CD4-positive, alpha-beta T cell (primary cell): ENCODE results near the gene INPP4B. TPM values are rescaled to one million over a fixed set of nuclear protein-coding genes. Genes with fewer than 3 reads are reported as not detected.
A peak's percentile ranks its signal among the peaks of the same experiment; 100 is the strongest.

ENCODE experiments used
- ATAC-seq: fragments of 200-7000 bp; cut with Tn5 transposase; one replicate; pipeline ENCODE4 v1.10.0; 2022; ENCODE audit warnings: mild to moderate bottlenecking; ENCODE audit not compliant: poor library complexity
- CTCF ChIA-PET: fragments of 350-600 bp; sonication (Branson Sonifier 250); formaldehyde crosslinking; loops from one replicate; lab custom pipeline; 2021; ENCODE audit warnings: antibody characterized with exemption, inconsistent platforms; lab: Charles Lee
- POLR2A ChIA-PET: fragments of 350-600 bp; sonication (Branson Sonifier 250); formaldehyde crosslinking; loops from one replicate; lab custom pipeline; 2021; ENCODE audit warnings: antibody characterized with exemption, inconsistent platforms; lab: Charles Lee
- DNase-seq, 14 experiments: peaks; one replicate each; pipeline ENCODE4 v3.0.0-alpha.2; 2013 to 2020; ENCODE audit warnings: mixed read lengths in 2 of 14
- H3K27ac ChIP-seq, 2 donors: one replicate each; pipeline versions ENCODE4 v1.5.1 to v1.7.0; 2013; ENCODE audit warnings: low read length in 2 of 2, low read depth in 1 of 2, mild to moderate bottlenecking in 1 of 2
- H3K27me3 ChIP-seq, 2 experiments: 1 replicate in 1 of 2; 2 replicates in 1 of 2; pipeline versions ENCODE4 v1.6.1 to v1.7.0; 2013; ENCODE audit warnings: low read length in 2 of 2, control low read depth in 1 of 2, mild to moderate bottlenecking in 1 of 2, moderate library complexity in 1 of 2; ENCODE audit not compliant: insufficient read depth in 2 of 2, control insufficient read depth in 1 of 2
- H3K36me3 ChIP-seq: one replicate; pipeline ENCODE4 v1.6.1; 2013; ENCODE audit warnings: low read length, control low read depth; ENCODE audit not compliant: insufficient read depth
- H3K4me1 ChIP-seq: one replicate; pipeline ENCODE4 v1.6.1; 2013; ENCODE audit warnings: low read length, control low read depth; ENCODE audit not compliant: insufficient read depth
- H3K4me3 ChIP-seq: one replicate; pipeline ENCODE4 v1.5.1; 2013; ENCODE audit warnings: mild to moderate bottlenecking, low read length, moderate library complexity
- H3K9me3 ChIP-seq, 2 experiments: 1 replicate in 1 of 2; 2 replicates in 1 of 2; pipeline versions ENCODE4 v1.6.1 to v1.7.0; 2013; ENCODE audit warnings: low read length in 2 of 2, mild to moderate bottlenecking in 2 of 2, control low read depth in 1 of 2, moderate library complexity in 1 of 2; ENCODE audit not compliant: control insufficient read depth in 1 of 2, insufficient read depth in 1 of 2
- H3K27ac Mint-ChIP-seq: one replicate; pipeline ENCODE4 v1.8.0; 2020; ENCODE audit warnings: mixed read lengths
- H3K27me3 Mint-ChIP-seq: one replicate; pipeline ENCODE4 v1.8.0; 2021; ENCODE audit warnings: mixed read lengths
- H3K36me3 Mint-ChIP-seq: one replicate; pipeline ENCODE4 v1.8.0; 2021; ENCODE audit warnings: low read depth, mixed read lengths
- H3K4me1 Mint-ChIP-seq: one replicate; pipeline ENCODE4 v1.8.0; 2021; ENCODE audit warnings: low read depth, mixed read lengths
- H3K4me3 Mint-ChIP-seq: one replicate; pipeline ENCODE4 v1.8.0; 2020; ENCODE audit warnings: mild to moderate bottlenecking, mixed read lengths
- H3K9me3 Mint-ChIP-seq: one replicate; pipeline ENCODE4 v1.8.0; 2020; ENCODE audit warnings: mixed read lengths
- CTCF ChIP-seq: fragments of 200-600 bp; IDR thresholded peaks from one replicate; pipeline ENCODE4 v1.8.0; 2022; ENCODE audit warnings: antibody characterized with exemption, mild to moderate bottlenecking
- intact Hi-C, 2 experiments: fragments of 100-400 bp; cut with DNase I in 1 of 2; cut with micrococcal nuclease in 1 of 2; formaldehyde crosslinking; loops; one replicate each; pipeline versions ENCODE4 v1.15.1 to v1.9.0; 2023 to 2025; cut with DNase I, micrococcal nuclease
- total RNA-seq, 174 experiments: library from RNA in 2 of 174; stranded (reverse) in 2 of 174; gene quantifications; one replicate each; pipeline ENCODE4 v1.2.3 and lab custom pipeline; 2021 to 2026

INPP4B gene
- total RNA-seq, 2 experiments from 2014 or later = 50.7 to 53.8 TPM

- CTCF ChIA-PET = interaction anchor here (1.7 to 1.8 kb wide), 2 partner anchors 9 to 10 kb away, joined by 4 to 5 read pairs; no protein-coding TSS in a partner anchor
- Histone ChIP-seq H3K4me3 (no peak overlapping the region), H3K27me3 (no peaks in the 10 kb centered on the region), H3K4me1 (peaks cover 12% of the 10 kb centered on the region), H3K27ac (no peak overlapping the region), H3K36me3 (peaks cover 15% of the 10 kb centered on the region), H3K9me3 (no peaks in the 10 kb centered on the region)
- Mint-ChIP-seq H3K9me3 (peaks cover 4% of the 10 kb centered on the region), H3K27me3 (no peaks in the 10 kb centered on the region), H3K4me1 (peaks cover 90% of the 10 kb centered on the region), H3K27ac (no peak overlapping the region), H3K4me3 (no peak overlapping the region), H3K36me3 (peaks cover 91% of the 10 kb centered on the region)
- POLR2A ChIA-PET = interaction anchor here (0.7 kb wide), 1 partner anchor 45 kb away, joined by 5 read pairs; no protein-coding TSS in a partner anchor
- TF ChIP-seq CTCF = no peak
- DNase-seq (peak in 1 of 14 experiments; percentile 17), ATAC-seq (peak; percentile 43)
- intact Hi-C loops = no loop called here
These were observed 521.5 kb downstream of the INPP4B start for GRCh38 chr4:142324572-142324971.

GRCh38 chr4:142322996-142323395 lies 523.1 kb downstream of the INPP4B start:
- CTCF ChIA-PET = interaction anchor here (0.7 to 1.8 kb wide), 3 partner anchors 11 to 103 kb away, joined by 3 to 4 read pairs (median 3); no protein-coding TSS in a partner anchor
- Mint-ChIP-seq H3K9me3 (peaks cover 4% of the 10 kb centered on the region), H3K27ac (no peak overlapping the region), H3K4me1 (peaks cover 91% of the 10 kb centered on the region), H3K36me3 (peaks cover 98% of the 10 kb centered on the region), H3K4me3 (no peak overlapping the region), H3K27me3 (no peaks in the 10 kb centered on the region)
- Histone ChIP-seq H3K4me1 (peaks cover 20% of the 10 kb centered on the region), H3K36me3 (peaks cover 24% of the 10 kb centered on the region), H3K27me3 (no peaks in the 10 kb centered on the region), H3K27ac (no peak overlapping the region), H3K4me3 (no peak overlapping the region), H3K9me3 (no peaks in the 10 kb centered on the region)
- TF ChIP-seq CTCF = no peak
- intact Hi-C loops = no loop called here
- ATAC-seq (no peak), DNase-seq (no peak)
- POLR2A ChIA-PET = no interaction called here

- intact Hi-C loops = loop anchor here in 1 of 2 experiments (10.0 kb wide), 1 partner anchor 507 kb away; no protein-coding TSS in a partner anchor
- ChIA-PET POLR2A (interaction anchor here (1.1 kb wide), 1 partner anchor 38 kb away, joined by 3 read pairs; no protein-coding TSS in a partner anchor), CTCF (no interaction called here)
- Histone ChIP-seq H3K9me3 (no peaks in the 10 kb centered on the region), H3K36me3 (peaks cover 34% of the 10 kb centered on the region), H3K27ac (no peak overlapping the region), H3K4me1 (peaks cover 29% of the 10 kb centered on the region), H3K4me3 (no peak overlapping the region), H3K27me3 (no peaks in the 10 kb centered on the region)
- no peak for TF ChIP-seq CTCF
- peaks cover 93% of the 10 kb centered on the region for H3K36me3 Mint-ChIP-seq
- peaks cover 4% of the 10 kb centered on the region for H3K9me3 Mint-ChIP-seq
- H3K27ac Mint-ChIP-seq = peak overlapping the region; percentile 68
- ATAC-seq (no peak), DNase-seq (no peak)
- no peaks in the 10 kb centered on the region for H3K27me3 Mint-ChIP-seq
- peak overlapping the region; percentile 58 for H3K4me3 Mint-ChIP-seq
- H3K4me1 Mint-ChIP-seq = peaks cover 91% of the 10 kb centered on the region
These were observed 527.8 kb downstream of the INPP4B start for GRCh38 chr4:142318280-142318679.
